HCT116 (cell line): ENCODE results near the gene MTHFR. TPM values are rescaled to one million over a fixed set of nuclear protein-coding genes. Genes with fewer than 3 reads are reported as not detected.

Experiments
- ATAC-seq: fragments of 200-7000 bp; cut with Tn5 transposase; 2 replicates; pipeline ENCODE4 v1.9.1; 2020; ENCODE audit warnings: mild to moderate bottlenecking, moderate library complexity
- BruUV-seq: library from RNA; stranded (reverse); fragments of 400-500 nt; replicated peaks from 2 replicates; lab custom pipeline; 2021; lab: Mats Ljungman, UMichigan
- CTCF ChIA-PET: fragments of 300-600 bp; sonication (Branson Sonifier 250); formaldehyde crosslinking; loops from one replicate; lab custom pipeline; 2021; ENCODE audit warnings: antibody characterized with exemption; lab: Charles Lee
- POLR2A ChIA-PET: fragments of 300-600, 350-600 bp; sonication (Branson Sonifier 250); formaldehyde crosslinking; loops from one replicate; lab custom pipeline; 2021; ENCODE audit warnings: antibody characterized with exemption; lab: Charles Lee
- RAD21 ChIA-PET, 2 experiments: fragments of 300-600 bp; sonication (Branson Sonifier 250); formaldehyde crosslinking; loops; one replicate each; lab custom pipeline; 2023; ENCODE audit warnings: low total read pairs in 2 of 2; ENCODE audit not compliant: uncharacterized antibody in 2 of 2, unreplicated experiment in 2 of 2, low non-redundant PET in 1 of 2; lab: Charles Lee
- DNase-seq: peaks from one replicate; pipeline ENCODE4 v3.0.0-alpha.2; 2010; ENCODE audit warnings: low read depth, low spot score
- H2AFZ ChIP-seq: fragments of 200-600 bp; shearing (Covaris generic), sonication (generic); 2 replicates; pipeline ENCODE4 v1.6.1; 2017; ENCODE audit warnings: low read depth, mixed run types, mixed read lengths, antibody characterized with exemption, low read length; ENCODE audit not compliant: poor library complexity, severe bottlenecking
- H3K27ac ChIP-seq: 2 replicates; pipeline ENCODE4 v1.5.1; 2012; ENCODE audit warnings: low read depth, low read length
- H3K27me3 ChIP-seq: fragments of 200-600 bp; sonication (generic); 2 replicates; pipeline ENCODE4 v1.6.1; 2016; ENCODE audit warnings: mixed run types, low read length, mixed read lengths; ENCODE audit not compliant: insufficient read depth
- H3K36me3 ChIP-seq, 2 experiments: fragments of 200-500 bp in 1 of 2; fragments of 200-600 bp in 1 of 2; sonication (Bioruptor generic) in 1 of 2; sonication (generic) in 1 of 2; 2 replicates each; pipeline versions ENCODE4 v1.5.1 to v1.6.1; 2014 to 2016; ENCODE audit warnings: low read length in 2 of 2, inconsistent platforms in 1 of 2, mixed read lengths in 1 of 2, mixed run types in 1 of 2; ENCODE audit not compliant: insufficient read depth in 2 of 2, control insufficient read depth in 1 of 2
- H3K4me1 ChIP-seq, 2 experiments: fragments of 200-600 bp in 1 of 2; sonication (generic) in 1 of 2; 2 replicates each; pipeline versions ENCODE4 v1.5.1 to v1.6.1; 2012 to 2017; ENCODE audit warnings: low read length in 2 of 2, inconsistent platforms in 1 of 2, mild to moderate bottlenecking in 1 of 2, mixed read lengths in 1 of 2, mixed run types in 1 of 2, moderate library complexity in 1 of 2; ENCODE audit not compliant: insufficient read depth in 2 of 2, control insufficient read depth in 1 of 2
- H3K4me2 ChIP-seq: fragments of 200-600 bp; sonication (generic); 2 replicates; pipeline ENCODE4 v1.6.1; 2017; ENCODE audit warnings: mixed run types, low read length, mixed read lengths
- H3K4me3 ChIP-seq, 2 experiments: fragments of 200-600 bp in 1 of 2; sonication (generic) in 1 of 2; replicated peaks in 1 of 2; 2 replicates each; pipeline ENCODE4 v1.5.1; 2011 to 2016; ENCODE audit warnings: low read length in 2 of 2, control low read depth in 1 of 2, low read depth in 1 of 2, mild to moderate bottlenecking in 1 of 2, mixed read lengths in 1 of 2, mixed run types in 1 of 2
- H3K79me2 ChIP-seq: fragments of 200-600 bp; sonication (generic); 2 replicates; pipeline ENCODE4 v1.6.1; 2017; ENCODE audit warnings: mild to moderate bottlenecking, mixed run types, low read length, moderate library complexity, mixed read lengths; ENCODE audit not compliant: insufficient read depth
- H3K9ac ChIP-seq: fragments of 200-600 bp; sonication (generic); 2 replicates; pipeline ENCODE4 v1.6.1; 2016; ENCODE audit warnings: low read length, mixed read lengths
- H3K9me2 ChIP-seq: fragments of 200-600 bp; sonication (generic), shearing (Covaris generic); 2 replicates; pipeline ENCODE4 v1.6.1; 2017; ENCODE audit warnings: mixed run types, mild to moderate bottlenecking, moderate library complexity; ENCODE audit not compliant: insufficient read depth
- H3K9me3 ChIP-seq, 2 experiments: fragments of 200-500 bp in 1 of 2; fragments of 200-600 bp in 1 of 2; sonication (Bioruptor generic) in 1 of 2; sonication (generic) in 1 of 2; 2 replicates each; pipeline ENCODE4 v1.6.1; 2014 to 2017; ENCODE audit warnings: low read length in 2 of 2, mixed read lengths in 2 of 2, inconsistent platforms in 1 of 2, low read depth in 1 of 2, mild to moderate bottlenecking in 1 of 2, mixed run types in 1 of 2, moderate library complexity in 1 of 2; ENCODE audit not compliant: control insufficient read depth in 1 of 2, insufficient read depth in 1 of 2
- H4K20me1 ChIP-seq: fragments of 200-600 bp; sonication (generic), shearing (Covaris generic); 2 replicates; pipeline ENCODE4 v1.6.1; 2017; ENCODE audit warnings: mixed run types, mild to moderate bottlenecking, moderate library complexity; ENCODE audit not compliant: insufficient read depth
- CBX3 ChIP-seq: IDR thresholded peaks from 2 replicates; pipeline ENCODE4 v1.6.1; 2012; ENCODE audit warnings: low read depth
- CEBPB ChIP-seq: IDR thresholded peaks from 2 replicates; pipeline ENCODE4 v1.6.1; 2012; ENCODE audit warnings: low read depth
- EGR1 ChIP-seq: IDR thresholded peaks from 2 replicates; pipeline ENCODE4 v1.6.1; 2012; ENCODE audit warnings: low read depth
- ELF1 ChIP-seq: IDR thresholded peaks from 2 replicates; pipeline ENCODE4 v1.6.1; 2012; ENCODE audit warnings: low read depth, borderline replicate concordance
- EZH2 ChIP-seq: fragments of 200-600 bp; sonication (generic); IDR thresholded peaks from 2 replicates; pipeline ENCODE4 v1.6.1; 2017; ENCODE audit warnings: antibody characterized with exemption, mixed run types
- EZH2phosphoT487 ChIP-seq: fragments of 200-600 bp; IDR thresholded peaks from 2 replicates; pipeline ENCODE4 v1.6.1; 2018; ENCODE audit warnings: antibody characterized with exemption, borderline replicate concordance
- FOSL1 ChIP-seq: IDR thresholded peaks from 2 replicates; pipeline ENCODE4 v1.6.1; 2012; ENCODE audit warnings: low read depth
- REST ChIP-seq: IDR thresholded peaks from 2 replicates; pipeline ENCODE4 v1.6.1; 2012; ENCODE audit warnings: low read depth
- SIN3A ChIP-seq: IDR thresholded peaks from 2 replicates; pipeline ENCODE4 v1.6.1; 2012; ENCODE audit warnings: low read depth
- SP1 ChIP-seq: IDR thresholded peaks from 2 replicates; pipeline ENCODE4 v1.6.1; 2012; ENCODE audit warnings: low read depth
- SRF ChIP-seq: IDR thresholded peaks from 2 replicates; pipeline ENCODE4 v1.6.1; 2012; ENCODE audit warnings: low read depth
- TCF7L2 ChIP-seq: IDR thresholded peaks from 2 replicates; pipeline ENCODE4 v1.7.0; 2011; ENCODE audit warnings: borderline replicate concordance, inconsistent platforms; ENCODE audit not compliant: insufficient read depth, insufficient read length; ENCODE audit errors: extremely low read depth
- YY1 ChIP-seq: IDR thresholded peaks from 2 replicates; pipeline ENCODE4 v1.6.1; 2011; ENCODE audit warnings: low read length, low read depth, moderate library complexity, mild to moderate bottlenecking; ENCODE audit not compliant: insufficient replicate concordance; ENCODE audit errors: extremely low read depth
- ZBTB33 ChIP-seq: IDR thresholded peaks from 2 replicates; pipeline ENCODE4 v1.6.1; 2011; ENCODE audit warnings: mild to moderate bottlenecking, low read length, moderate library complexity; ENCODE audit not compliant: insufficient replicate concordance; ENCODE audit errors: extremely low read depth
- ZFX ChIP-seq: fragments of 450-650 bp; IDR thresholded peaks from 2 replicates; pipeline ENCODE4 v1.6.1; 2017
- ZNF274 ChIP-seq: fragments of 200-500 bp; sonication (Bioruptor generic); IDR thresholded peaks from 2 replicates; pipeline ENCODE4 v1.6.1; 2014; ENCODE audit warnings: mild to moderate bottlenecking, low read depth, low read length, inconsistent platforms
- intact Hi-C: fragments of 100-400 bp; cut with micrococcal nuclease; formaldehyde crosslinking; loops from 2 replicates; pipeline ENCODE4 v1.10.0; 2022
- total RNA-seq: library from RNA; stranded (reverse); gene quantifications from one replicate; pipeline ENCODE4 v1.2.1, GENCODE V29; 2021; ENCODE audit not compliant: unreplicated experiment
- TF ChIP-seq, protein P1 (sequence below), 3 experiments: fragments of 200-600 bp in 1 of 3; sonication (generic) in 1 of 3; IDR thresholded peaks in 2 of 3; conservative IDR thresholded peaks in 1 of 3; 2 replicates each; pipeline ENCODE4 v1.5.1; 2012 to 2017; ENCODE audit warnings: low read depth in 2 of 3, low read length in 2 of 3, antibody characterized with exemption in 1 of 3, borderline replicate concordance in 1 of 3, control low read depth in 1 of 3, mild to moderate bottlenecking in 1 of 3, mixed read lengths in 1 of 3, mixed run types in 1 of 3, moderate library complexity in 1 of 3; ENCODE audit not compliant: insufficient read depth in 1 of 3
- TF ChIP-seq, protein P2 (sequence below): IDR thresholded peaks from 2 replicates; pipeline ENCODE4 v1.6.1; 2012
- TF ChIP-seq, protein P3 (sequence below): IDR thresholded peaks from 2 replicates; pipeline ENCODE4 v1.6.1; 2012

Gene MTHFR
- total RNA-seq, 1 experiment from 2014 or later, result 20.9 TPM

DNA sequence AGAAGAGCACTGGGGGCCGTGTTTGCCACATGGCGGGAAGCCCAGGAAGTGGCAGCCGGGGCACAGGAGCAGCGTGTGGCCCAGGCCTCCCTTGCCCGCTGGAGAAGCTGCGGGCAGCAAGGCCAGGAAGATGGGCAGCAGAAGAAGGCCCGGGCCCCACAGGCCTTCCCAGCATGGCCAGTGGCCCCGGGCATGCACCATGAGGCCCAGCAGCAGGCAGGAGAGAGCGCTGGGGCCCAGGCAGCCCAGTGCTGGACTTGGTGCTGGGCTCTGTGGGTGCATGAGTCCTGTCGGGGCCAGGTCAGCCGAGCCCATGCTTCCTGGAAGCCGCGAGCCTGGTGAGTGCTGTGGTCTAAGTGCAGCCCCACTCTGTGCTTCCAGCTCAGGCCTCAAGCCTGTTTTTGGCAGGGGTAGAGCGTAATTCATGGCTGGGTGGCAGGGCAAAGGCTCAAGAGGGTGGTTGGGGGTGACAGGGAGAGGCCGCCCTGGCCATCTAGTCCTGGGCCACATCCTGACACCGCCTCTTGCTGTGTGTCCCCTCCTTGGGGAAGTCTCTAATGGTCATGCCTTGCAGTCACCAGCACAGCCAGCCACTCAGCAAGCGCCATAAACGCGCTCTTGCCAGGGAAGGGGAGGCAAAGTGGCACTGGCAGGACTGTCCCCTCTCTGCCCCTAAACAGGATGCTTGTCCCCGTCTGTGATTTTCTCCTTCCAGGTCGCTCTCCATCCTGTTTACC is 21.3 kb downstream of the MTHFR start:
- POLR2A ChIA-PET, result no interaction called here
- no peaks in the 10 kb centered on the region for H3K9me2 ChIP-seq
- no peak overlapping the region for H3K9ac ChIP-seq
- H3K27me3 ChIP-seq, result no peaks in the 10 kb centered on the region
- H3K79me2 ChIP-seq, result no peaks in the 10 kb centered on the region
- CTCF ChIA-PET, result interaction anchor here (1.1 to 1.2 kb wide), 2 partner anchors 12 to 22 kb away, joined by 3 to 4 read pairs; partner anchors contain the start of gene CLCN6
- TF ChIP-seq ZFX, result no peak
- TF ChIP-seq, protein P1, sequence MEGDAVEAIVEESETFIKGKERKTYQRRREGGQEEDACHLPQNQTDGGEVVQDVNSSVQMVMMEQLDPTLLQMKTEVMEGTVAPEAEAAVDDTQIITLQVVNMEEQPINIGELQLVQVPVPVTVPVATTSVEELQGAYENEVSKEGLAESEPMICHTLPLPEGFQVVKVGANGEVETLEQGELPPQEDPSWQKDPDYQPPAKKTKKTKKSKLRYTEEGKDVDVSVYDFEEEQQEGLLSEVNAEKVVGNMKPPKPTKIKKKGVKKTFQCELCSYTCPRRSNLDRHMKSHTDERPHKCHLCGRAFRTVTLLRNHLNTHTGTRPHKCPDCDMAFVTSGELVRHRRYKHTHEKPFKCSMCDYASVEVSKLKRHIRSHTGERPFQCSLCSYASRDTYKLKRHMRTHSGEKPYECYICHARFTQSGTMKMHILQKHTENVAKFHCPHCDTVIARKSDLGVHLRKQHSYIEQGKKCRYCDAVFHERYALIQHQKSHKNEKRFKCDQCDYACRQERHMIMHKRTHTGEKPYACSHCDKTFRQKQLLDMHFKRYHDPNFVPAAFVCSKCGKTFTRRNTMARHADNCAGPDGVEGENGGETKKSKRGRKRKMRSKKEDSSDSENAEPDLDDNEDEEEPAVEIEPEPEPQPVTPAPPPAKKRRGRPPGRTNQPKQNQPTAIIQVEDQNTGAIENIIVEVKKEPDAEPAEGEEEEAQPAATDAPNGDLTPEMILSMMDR (IDR thresholded peaks at IDR 0.05 in 2 of 3, conservative IDR thresholded peaks at IDR 0.05 in 1 of 3; ENCODE audit: borderline replicate concordance in 1 of 3, insufficient read depth in 1 of 3, low read depth in 2 of 3, low read length in 2 of 3), result no peak
- no peak for TF ChIP-seq SP1
- TF ChIP-seq EZH2, result no peak
- TF ChIP-seq EGR1, result no peak
- TF ChIP-seq, protein P2, sequence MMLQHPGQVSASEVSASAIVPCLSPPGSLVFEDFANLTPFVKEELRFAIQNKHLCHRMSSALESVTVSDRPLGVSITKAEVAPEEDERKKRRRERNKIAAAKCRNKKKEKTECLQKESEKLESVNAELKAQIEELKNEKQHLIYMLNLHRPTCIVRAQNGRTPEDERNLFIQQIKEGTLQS, result no peak
- no peak for TF ChIP-seq TCF7L2
- no peak for TF ChIP-seq SIN3A
- TF ChIP-seq SRF, result no peak
- TF ChIP-seq, protein P3, sequence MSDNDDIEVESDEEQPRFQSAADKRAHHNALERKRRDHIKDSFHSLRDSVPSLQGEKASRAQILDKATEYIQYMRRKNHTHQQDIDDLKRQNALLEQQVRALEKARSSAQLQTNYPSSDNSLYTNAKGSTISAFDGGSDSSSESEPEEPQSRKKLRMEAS, result no peak
- no peak for TF ChIP-seq ELF1
- TF ChIP-seq ZNF274, result no peak
- no peak for TF ChIP-seq FOSL1
- no peak for TF ChIP-seq CEBPB
- TF ChIP-seq REST, result no peak
- TF ChIP-seq ZBTB33, result no peak
- no peak for TF ChIP-seq YY1
- TF ChIP-seq CBX3, result no peak
- no peak for TF ChIP-seq EZH2phosphoT487
- intact Hi-C loops, result no loop called here
- H3K4me1 ChIP-seq, result peaks cover 17 to 40% of the 10 kb centered on the region in 2 experiments
- H3K4me3 ChIP-seq, result no peak overlapping the region
- H4K20me1 ChIP-seq, result no peaks in the 10 kb centered on the region
- peak overlapping the region; percentile 51 for H3K4me2 ChIP-seq
- RAD21 ChIA-PET, result no interaction called here
- no peak for ATAC-seq
- H3K36me3 ChIP-seq, result no peaks in the 10 kb centered on the region
- no TSS peak for BruUV-seq
- no peak for DNase-seq
- no peaks in the 10 kb centered on the region for H3K9me3 ChIP-seq
- H3K27ac ChIP-seq, result peak overlapping the region; percentile 42; the same call in 1 of the 2 replicates
- no peak overlapping the region for H2AFZ ChIP-seq
